IMR-90 (cell line): Measurements from ENCODE around the gene A1CF.

ENCODE experiments used
- BHLHE40 ChIP-seq: fragments of 150-350 bp; IDR thresholded peaks from 2 replicates; pipeline ENCODE4 v1.6.1; 2016; ENCODE audit warnings: mild to moderate bottlenecking, low read depth, low read length
- CEBPB ChIP-seq: IDR thresholded peaks from 2 replicates; pipeline ENCODE4 v1.6.1; 2012; ENCODE audit warnings: low read depth, low read length, improper control_type of control experiment
- CHD1 ChIP-seq: IDR thresholded peaks from 2 replicates; pipeline ENCODE4 v1.6.1; 2012; ENCODE audit warnings: low read depth, low read length, improper control_type of control experiment
- CTCF ChIP-seq: conservative IDR thresholded peaks from 2 replicates; pipeline ENCODE4 v1.5.1; 2012; ENCODE audit warnings: mild to moderate bottlenecking, low read depth, low read length, improper control_type of control experiment
- ELK1 ChIP-seq: fragments of 150-350 bp; IDR thresholded peaks from 2 replicates; pipeline ENCODE4 v1.6.1; 2016; ENCODE audit warnings: low read depth, mild to moderate bottlenecking, low read length, moderate library complexity, borderline replicate concordance
- FOS ChIP-seq: fragments of 150-350 bp; IDR thresholded peaks from 2 replicates; pipeline ENCODE4 v1.6.1; 2016; ENCODE audit warnings: low read depth, low read length
- MXI1 ChIP-seq: IDR thresholded peaks from 2 replicates; pipeline ENCODE4 v1.6.1; 2012; ENCODE audit warnings: low read depth, mild to moderate bottlenecking, low read length, moderate library complexity, borderline replicate concordance
- POLR2A ChIP-seq: IDR thresholded peaks from 2 replicates; pipeline ENCODE4 v1.6.1; 2012; ENCODE audit warnings: mild to moderate bottlenecking, low read depth, low read length
- RAD21 ChIP-seq: IDR thresholded peaks from 2 replicates; pipeline ENCODE4 v1.6.1; 2012; ENCODE audit warnings: low read length, improper control_type of control experiment
- RCOR1 ChIP-seq: IDR thresholded peaks from 2 replicates; pipeline ENCODE4 v1.6.1; 2012; ENCODE audit warnings: mild to moderate bottlenecking, low read length, improper control_type of control experiment; ENCODE audit not compliant: insufficient replicate concordance
- RFX5 ChIP-seq: IDR thresholded peaks from 2 replicates; pipeline ENCODE4 v1.8.0; 2012; ENCODE audit warnings: low read depth, mild to moderate bottlenecking, low read length, moderate library complexity
- SMC3 ChIP-seq: fragments of 150-350 bp; IDR thresholded peaks from 2 replicates; pipeline ENCODE4 v1.6.1; 2016; ENCODE audit warnings: low read depth, mild to moderate bottlenecking, antibody characterized with exemption, low read length, moderate library complexity
- USF2 ChIP-seq: fragments of 150-350 bp; IDR thresholded peaks from 2 replicates; pipeline ENCODE4 v1.6.1; 2017; ENCODE audit warnings: mild to moderate bottlenecking, antibody characterized with exemption, low read length, low read depth

- TF ChIP-seq POLR2A (no peak), MXI1 (no peak), SMC3 (no peak), CTCF (no peak), FOS (no peak), CEBPB (no peak), ELK1 (no peak), RCOR1 (no peak), CHD1 (no peak), RFX5 (no peak), RAD21 (no peak), USF2 (no peak), BHLHE40 (no peak)
These were observed 30.4 kb downstream of the A1CF start for GRCh38 chr10:50855015-50855414.
